Gastroesophageal sphincter (tissue), 3 donors: ENCODE data around the gene PANK1.

ENCODE experiments used
- CTCF ChIP-seq, 4 experiments: fragments of 200-600 bp in 2 of 4; fragments of 450-650 bp in 2 of 4; sonication (generic) in 1 of 4; IDR thresholded peaks; one replicate each; pipeline ENCODE4 v1.5.1; 2017 to 2019; ENCODE audit warnings: antibody characterized with exemption in 4 of 4, mild to moderate bottlenecking in 2 of 4, moderate library complexity in 2 of 4
- EP300 ChIP-seq: sonication (generic); formaldehyde crosslinking; IDR thresholded peaks from one replicate; pipeline ENCODE4 v1.6.1; 2017; ENCODE audit warnings: antibody characterized with exemption, mild to moderate bottlenecking
- POLR2A ChIP-seq, 2 donors: fragments of 450-650 bp; IDR thresholded peaks; one replicate each; pipeline ENCODE4 v1.6.1; 2017; ENCODE audit warnings: antibody characterized with exemption in 2 of 2, mild to moderate bottlenecking in 2 of 2, moderate library complexity in 1 of 2
- POLR2AphosphoS5 ChIP-seq: sonication (generic); formaldehyde crosslinking; IDR thresholded peaks from one replicate; pipeline ENCODE4 v1.6.1; 2017; ENCODE audit warnings: antibody characterized with exemption

- TF ChIP-seq CTCF (IDR thresholded peaks at IDR 0.05) (no peak), POLR2A (IDR thresholded peaks at IDR 0.05) (no peak), EP300 (no peak), POLR2AphosphoS5 (no peak)
Observed at GRCh38 chr10:89643431-89643811, 1.6 kb downstream of the PANK1 start.
